Panc1 (cell line): Measurements from ENCODE around the gene SRSF4. TPM values are rescaled to one million over a fixed set of nuclear protein-coding genes. Genes with fewer than 3 reads are reported as not detected.

Source experiments
- ATAC-seq: fragments of 200-7000 bp; cut with Tn5 transposase; 2 replicates; pipeline ENCODE4 v1.9.1; 2020; ENCODE audit warnings: mild to moderate bottlenecking, moderate library complexity
- BruUV-seq: library from RNA; stranded (reverse); fragments of 400-500 nt; replicated peaks from 2 replicates; lab custom pipeline; 2021; lab: Mats Ljungman, UMichigan
- CTCF ChIA-PET: fragments of 300-600 bp; sonication (Branson Sonifier 250); formaldehyde crosslinking; loops from one replicate; lab custom pipeline; 2022; ENCODE audit warnings: antibody characterized with exemption; lab: Charles Lee
- POLR2A ChIA-PET: fragments of 300-600 bp; sonication (Branson Sonifier 250); formaldehyde crosslinking; loops from one replicate; lab custom pipeline; 2022; ENCODE audit warnings: antibody characterized with exemption; lab: Charles Lee
- DNase-seq: peaks from one replicate; pipeline ENCODE4 v3.0.0-alpha.2; 2010; ENCODE audit warnings: low read depth, low spot score
- H3K27ac ChIP-seq: 2 replicates; pipeline ENCODE4 v1.5.1; 2011; ENCODE audit warnings: mild to moderate bottlenecking, low read length, inconsistent platforms
- H3K27me3 ChIP-seq: fragments of 200-500 bp; sonication (Bioruptor generic); 2 replicates; pipeline ENCODE4 v1.6.0; 2014; ENCODE audit warnings: low read length, inconsistent platforms; ENCODE audit not compliant: control insufficient read depth, insufficient read depth
- H3K36me3 ChIP-seq: fragments of 200-500 bp; sonication (Bioruptor generic); 2 replicates; pipeline ENCODE4 v1.5.1; 2014; ENCODE audit warnings: inconsistent platforms, mild to moderate bottlenecking, low read length, moderate library complexity; ENCODE audit not compliant: control insufficient read depth, insufficient read depth
- H3K4me1 ChIP-seq: 2 replicates; pipeline ENCODE4 v1.5.1; 2011; ENCODE audit warnings: inconsistent platforms, mild to moderate bottlenecking, low read length, moderate library complexity; ENCODE audit not compliant: control insufficient read depth, insufficient read depth
- H3K4me3 ChIP-seq, 2 experiments: 2 replicates each; pipeline ENCODE4 v1.5.1; 2011 to 2012; ENCODE audit warnings: low read depth in 2 of 2, low read length in 2 of 2, mild to moderate bottlenecking in 2 of 2, inconsistent platforms in 1 of 2, moderate library complexity in 1 of 2
- H3K9me3 ChIP-seq: fragments of 200-500 bp; sonication (Bioruptor generic); 2 replicates; pipeline ENCODE4 v1.5.1; 2014; ENCODE audit warnings: low read depth, mild to moderate bottlenecking, inconsistent platforms, low read length, moderate library complexity; ENCODE audit not compliant: control insufficient read depth, insufficient read depth
- POLR2AphosphoS5 ChIP-seq: IDR thresholded peaks from 2 replicates; pipeline ENCODE4 v1.6.1; 2012; ENCODE audit warnings: mild to moderate bottlenecking, low read depth, low read length, moderate library complexity
- SIN3A ChIP-seq: IDR thresholded peaks from 2 replicates; pipeline ENCODE4 v1.6.1; 2012; ENCODE audit warnings: low read depth, mild to moderate bottlenecking, low read length, moderate library complexity, borderline replicate concordance; ENCODE audit not compliant: insufficient read depth
- TCF7L2 ChIP-seq: IDR thresholded peaks from 2 replicates; pipeline ENCODE4 v1.6.1; 2011; ENCODE audit warnings: mild to moderate bottlenecking, low read depth, low read length, inconsistent platforms
- in situ Hi-C: cut with HindIII; loops from 2 replicates; pipeline ENCODE4 v1.10.0; 2016; ENCODE audit warnings: low sequenced_read_pairs, low pct_unique_long_range_greater_than_20kb
- intact Hi-C: fragments of 100-400 bp; cut with micrococcal nuclease; formaldehyde crosslinking; loops from one replicate; pipeline ENCODE4 v1.10.0; 2022; ENCODE audit not compliant: unreplicated experiment
- total RNA-seq: library from RNA; stranded (reverse); gene quantifications from one replicate; pipeline ENCODE4 v1.2.1, GENCODE V29; 2021; ENCODE audit not compliant: unreplicated experiment
- TF ChIP-seq, protein P1 (sequence below), 2 experiments: IDR thresholded peaks; 2 replicates each; pipeline ENCODE4 v1.6.1; 2011 to 2012; ENCODE audit warnings: low read depth in 2 of 2, control low read depth in 1 of 2, low read length in 1 of 2, mild to moderate bottlenecking in 1 of 2, moderate library complexity in 1 of 2; ENCODE audit not compliant: insufficient read depth in 1 of 2
- TF ChIP-seq, protein P2 (sequence below): fragments of 450-650 bp; IDR thresholded peaks from 2 replicates; pipeline ENCODE4 v1.5.1; 2017; ENCODE audit warnings: mild to moderate bottlenecking

The SRSF4 gene
- total RNA-seq, 1 experiment from 2014 or later, result 77.5 TPM

DNA sequence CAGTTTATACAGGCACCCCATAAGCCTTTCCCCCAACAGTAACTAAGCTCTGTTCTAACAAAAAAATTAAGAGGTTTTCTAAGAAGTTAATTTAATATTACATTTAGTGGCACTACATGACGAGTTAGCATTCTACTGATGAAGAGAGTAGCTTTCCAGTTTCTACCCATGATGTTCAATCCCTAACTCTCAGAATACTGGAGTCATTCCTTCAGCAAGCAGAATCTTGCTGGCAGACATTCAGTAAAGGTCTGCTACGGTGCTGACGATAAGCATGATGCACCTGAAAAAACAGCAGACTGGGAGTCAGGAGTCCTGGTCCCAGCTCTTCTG, 24.5 kb downstream of the SRSF4 start:
- Histone ChIP-seq H3K27me3 (no peaks in the 10 kb centered on the region), H3K4me3 (no peak overlapping the region), H3K27ac (no peak overlapping the region), H3K9me3 (no peaks in the 10 kb centered on the region), H3K36me3 (peaks cover 25% of the 10 kb centered on the region), H3K4me1 (no peaks in the 10 kb centered on the region)
- in situ Hi-C loops (no loop called here), intact Hi-C loops (no loop called here)
- POLR2A ChIA-PET, result no interaction called here
- CTCF ChIA-PET, result no interaction called here
- TF ChIP-seq SIN3A, result no peak
- no peak for TF ChIP-seq TCF7L2
- no peak for TF ChIP-seq POLR2AphosphoS5
- TF ChIP-seq, protein P1, sequence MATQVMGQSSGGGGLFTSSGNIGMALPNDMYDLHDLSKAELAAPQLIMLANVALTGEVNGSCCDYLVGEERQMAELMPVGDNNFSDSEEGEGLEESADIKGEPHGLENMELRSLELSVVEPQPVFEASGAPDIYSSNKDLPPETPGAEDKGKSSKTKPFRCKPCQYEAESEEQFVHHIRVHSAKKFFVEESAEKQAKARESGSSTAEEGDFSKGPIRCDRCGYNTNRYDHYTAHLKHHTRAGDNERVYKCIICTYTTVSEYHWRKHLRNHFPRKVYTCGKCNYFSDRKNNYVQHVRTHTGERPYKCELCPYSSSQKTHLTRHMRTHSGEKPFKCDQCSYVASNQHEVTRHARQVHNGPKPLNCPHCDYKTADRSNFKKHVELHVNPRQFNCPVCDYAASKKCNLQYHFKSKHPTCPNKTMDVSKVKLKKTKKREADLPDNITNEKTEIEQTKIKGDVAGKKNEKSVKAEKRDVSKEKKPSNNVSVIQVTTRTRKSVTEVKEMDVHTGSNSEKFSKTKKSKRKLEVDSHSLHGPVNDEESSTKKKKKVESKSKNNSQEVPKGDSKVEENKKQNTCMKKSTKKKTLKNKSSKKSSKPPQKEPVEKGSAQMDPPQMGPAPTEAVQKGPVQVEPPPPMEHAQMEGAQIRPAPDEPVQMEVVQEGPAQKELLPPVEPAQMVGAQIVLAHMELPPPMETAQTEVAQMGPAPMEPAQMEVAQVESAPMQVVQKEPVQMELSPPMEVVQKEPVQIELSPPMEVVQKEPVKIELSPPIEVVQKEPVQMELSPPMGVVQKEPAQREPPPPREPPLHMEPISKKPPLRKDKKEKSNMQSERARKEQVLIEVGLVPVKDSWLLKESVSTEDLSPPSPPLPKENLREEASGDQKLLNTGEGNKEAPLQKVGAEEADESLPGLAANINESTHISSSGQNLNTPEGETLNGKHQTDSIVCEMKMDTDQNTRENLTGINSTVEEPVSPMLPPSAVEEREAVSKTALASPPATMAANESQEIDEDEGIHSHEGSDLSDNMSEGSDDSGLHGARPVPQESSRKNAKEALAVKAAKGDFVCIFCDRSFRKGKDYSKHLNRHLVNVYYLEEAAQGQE (IDR thresholded peaks at IDR 0.05; ENCODE audit: insufficient read depth in 1 of 2, low read depth in 2 of 2, low read length in 1 of 2), result no peak
- TF ChIP-seq, protein P2, sequence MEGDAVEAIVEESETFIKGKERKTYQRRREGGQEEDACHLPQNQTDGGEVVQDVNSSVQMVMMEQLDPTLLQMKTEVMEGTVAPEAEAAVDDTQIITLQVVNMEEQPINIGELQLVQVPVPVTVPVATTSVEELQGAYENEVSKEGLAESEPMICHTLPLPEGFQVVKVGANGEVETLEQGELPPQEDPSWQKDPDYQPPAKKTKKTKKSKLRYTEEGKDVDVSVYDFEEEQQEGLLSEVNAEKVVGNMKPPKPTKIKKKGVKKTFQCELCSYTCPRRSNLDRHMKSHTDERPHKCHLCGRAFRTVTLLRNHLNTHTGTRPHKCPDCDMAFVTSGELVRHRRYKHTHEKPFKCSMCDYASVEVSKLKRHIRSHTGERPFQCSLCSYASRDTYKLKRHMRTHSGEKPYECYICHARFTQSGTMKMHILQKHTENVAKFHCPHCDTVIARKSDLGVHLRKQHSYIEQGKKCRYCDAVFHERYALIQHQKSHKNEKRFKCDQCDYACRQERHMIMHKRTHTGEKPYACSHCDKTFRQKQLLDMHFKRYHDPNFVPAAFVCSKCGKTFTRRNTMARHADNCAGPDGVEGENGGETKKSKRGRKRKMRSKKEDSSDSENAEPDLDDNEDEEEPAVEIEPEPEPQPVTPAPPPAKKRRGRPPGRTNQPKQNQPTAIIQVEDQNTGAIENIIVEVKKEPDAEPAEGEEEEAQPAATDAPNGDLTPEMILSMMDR, result no peak
- no TSS peak for BruUV-seq
- DNase-seq (no peak), ATAC-seq (no peak)

DNA sequence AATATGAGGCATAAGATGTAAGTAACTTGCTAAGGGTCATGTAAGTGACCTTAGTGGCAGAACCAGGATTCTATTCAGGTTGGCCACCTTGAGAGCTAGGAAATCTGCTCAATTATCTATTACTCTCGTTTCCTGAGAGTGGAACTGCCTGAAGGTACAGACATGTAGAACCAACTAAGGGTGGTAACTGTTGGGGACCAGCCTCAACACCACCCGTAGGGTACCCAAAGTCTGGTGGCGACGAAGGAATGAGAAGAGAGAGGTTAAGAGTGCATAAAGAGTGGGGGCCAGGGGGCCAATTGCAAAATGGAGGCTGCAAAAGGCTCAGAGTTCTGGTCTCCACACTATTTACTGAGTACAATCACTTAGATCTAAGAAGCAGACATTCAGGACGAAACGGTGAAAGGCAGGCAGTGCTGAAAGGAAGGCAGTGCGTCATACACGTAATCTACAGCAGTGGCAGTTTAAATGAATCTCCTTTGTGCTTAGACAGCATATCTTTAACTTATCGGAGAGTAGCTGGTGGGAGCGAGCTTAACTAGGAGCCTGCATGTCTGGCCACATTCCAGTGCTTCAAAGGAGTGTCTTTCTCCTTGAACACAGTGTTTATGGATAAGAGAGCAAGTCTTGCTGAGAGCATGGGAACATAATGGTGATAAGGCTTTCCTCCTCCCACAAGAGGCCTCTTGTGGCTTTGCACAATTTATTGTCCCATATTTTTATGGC, 25.0 kb downstream of the SRSF4 start:
- H3K36me3 ChIP-seq, result peaks cover 28% of the 10 kb centered on the region
- no peak overlapping the region for H3K27ac ChIP-seq
- intact Hi-C loops (no loop called here), in situ Hi-C loops (no loop called here)
- BruUV-seq, result no TSS peak
- ChIA-PET CTCF (interaction anchor here (1.0 kb wide), 1 partner anchor 46 kb away, joined by 3 read pairs; no protein-coding TSS in a partner anchor), POLR2A (no interaction called here)
- no peak for TF ChIP-seq SIN3A
- TF ChIP-seq, protein P2, result no peak
- no peak for TF ChIP-seq POLR2AphosphoS5
- no peak for TF ChIP-seq TCF7L2
- TF ChIP-seq, protein P1 (IDR thresholded peaks at IDR 0.05; ENCODE audit: insufficient read depth in 1 of 2, low read depth in 2 of 2, low read length in 1 of 2), result no peak
- DNase-seq (no peak), ATAC-seq (no peak; the same call in 1 of the 2 replicates)
- H3K4me3 ChIP-seq, result no peak overlapping the region
- H3K9me3 ChIP-seq, result no peaks in the 10 kb centered on the region
- no peaks in the 10 kb centered on the region for H3K27me3 ChIP-seq
- H3K4me1 ChIP-seq, result no peaks in the 10 kb centered on the region
